SK-N-SH (cell line): ENCODE data around the gene CHD2. TPM values are rescaled to one million over a fixed set of nuclear protein-coding genes. Genes with fewer than 3 reads are reported as not detected.

Experiments used
- CTCF ChIA-PET: fragments of 300-600, 350-600 bp; formaldehyde crosslinking; extraction: SDS; loops from one replicate; lab custom pipeline; 2021; lab: Yijun Ruan, JAX
- POLR2A ChIA-PET: fragments of 350-600 bp; sonication (Branson Sonifier 250); formaldehyde crosslinking; extraction: SDS; loops from one replicate; lab custom pipeline; 2020; ENCODE audit warnings: antibody characterized with exemption, inconsistent platforms; lab: Yijun Ruan, JAX
- DNase-seq: peaks from one replicate; pipeline ENCODE4 v3.0.0; 2012
- H2AFZ ChIP-seq: fragments of 200-600 bp; sonication (generic); 2 replicates; pipeline ENCODE4 v1.8.1; 2016; ENCODE audit warnings: antibody characterized with exemption, mild to moderate bottlenecking, low read depth
- H3F3A ChIP-seq: fragments of 200-600 bp; sonication (generic); replicated peaks from 2 replicates; pipeline ENCODE3; 2016; ENCODE audit warnings: antibody characterized with exemption, mild to moderate bottlenecking; ENCODE audit not compliant: insufficient read depth
- H3K27ac ChIP-seq, 2 experiments: fragments of 200-500 bp in 1 of 2; fragments of 200-600 bp in 1 of 2; sonication (Bioruptor generic) in 1 of 2; sonication (generic), shearing (Covaris generic) in 1 of 2; 2 replicates each; pipeline versions ENCODE4 v1.5.1 to v1.6.1; 2014 to 2016; ENCODE audit warnings: low read depth in 2 of 2, inconsistent platforms in 1 of 2, low read length in 1 of 2, mild to moderate bottlenecking in 1 of 2, mixed read lengths in 1 of 2
- H3K27me3 ChIP-seq: fragments of 200-600 bp; sonication (generic), shearing (Covaris generic); 2 replicates; pipeline ENCODE4 v1.6.1; 2016; ENCODE audit warnings: mixed run types; ENCODE audit not compliant: insufficient read depth
- H3K36me3 ChIP-seq, 2 experiments: fragments of 200-500 bp in 1 of 2; fragments of 200-600 bp in 1 of 2; sonication (Bioruptor generic) in 1 of 2; sonication (generic) in 1 of 2; replicated peaks in 1 of 2; 2 replicates each; pipeline versions ENCODE3 to v1.5.1; 2014 to 2016; ENCODE audit warnings: low read length in 1 of 2, mild to moderate bottlenecking in 1 of 2; ENCODE audit not compliant: insufficient read depth in 2 of 2, control insufficient read depth in 1 of 2
- H3K4me1 ChIP-seq, 2 experiments: fragments of 200-500 bp in 1 of 2; fragments of 200-600 bp in 1 of 2; sonication (Bioruptor generic) in 1 of 2; sonication (generic), shearing (Covaris generic) in 1 of 2; 2 replicates each; pipeline versions ENCODE4 v1.5.1 to v1.6.1; 2014 to 2016; ENCODE audit warnings: low read depth in 1 of 2, low read length in 1 of 2, mixed run types in 1 of 2; ENCODE audit not compliant: insufficient read depth in 2 of 2, control insufficient read depth in 1 of 2
- H3K4me2 ChIP-seq: fragments of 200-600 bp; sonication (generic), shearing (Covaris generic); 2 replicates; pipeline ENCODE4 v1.6.1; 2017; ENCODE audit warnings: mixed run types
- H3K4me3 ChIP-seq, 2 experiments: fragments of 200-500 bp in 1 of 2; fragments of 200-600 bp in 1 of 2; sonication (Bioruptor generic) in 1 of 2; sonication (generic), shearing (Covaris generic) in 1 of 2; 2 replicates each; pipeline versions ENCODE4 v1.5.1 to v1.8.1; 2014 to 2016; ENCODE audit warnings: low read depth in 2 of 2, inconsistent platforms in 1 of 2, low read length in 1 of 2, mild to moderate bottlenecking in 1 of 2, mixed read lengths in 1 of 2, moderate library complexity in 1 of 2
- H3K79me2 ChIP-seq: fragments of 200-600 bp; sonication (generic); 2 replicates; pipeline ENCODE4 v1.8.1; 2017; ENCODE audit warnings: mild to moderate bottlenecking; ENCODE audit not compliant: insufficient read depth
- H3K9ac ChIP-seq: fragments of 200-600 bp; sonication (generic); 2 replicates; pipeline ENCODE4 v1.6.1; 2017; ENCODE audit warnings: mixed run types
- H3K9me2 ChIP-seq: fragments of 200-600 bp; sonication (generic); 2 replicates; pipeline ENCODE4 v1.6.1; 2017; ENCODE audit warnings: mixed run types
- H3K9me3 ChIP-seq: fragments of 200-600 bp; sonication (generic); 2 replicates; pipeline ENCODE4 v1.6.1; 2017; ENCODE audit warnings: mixed run types, mild to moderate bottlenecking, moderate library complexity
- H4K20me1 ChIP-seq: fragments of 200-600 bp; sonication (generic); 2 replicates; pipeline ENCODE4 v1.6.1; 2017; ENCODE audit warnings: mild to moderate bottlenecking, mixed run types; ENCODE audit not compliant: insufficient read depth
- CHD2 ChIP-seq: fragments of 150-350 bp; IDR thresholded peaks from 2 replicates; pipeline ENCODE4 v1.6.1; 2018; ENCODE audit warnings: low read length; ENCODE audit not compliant: partially characterized antibody
- EP300 ChIP-seq, 2 experiments: IDR thresholded peaks; 2 replicates each; pipeline versions ENCODE4 v1.4.0 to v1.6.1; 2012; ENCODE audit warnings: borderline replicate concordance in 1 of 2, low read depth in 1 of 2, low read length in 1 of 2
- FOXJ3 ChIP-seq: sonication (generic); formaldehyde crosslinking; IDR thresholded peaks from 2 replicates; pipeline ENCODE4 v1.5.1; 2020; ENCODE audit warnings: mild to moderate bottlenecking, missing genetic modification reagents
- FOXM1 ChIP-seq: IDR thresholded peaks from 2 replicates; pipeline ENCODE4 v1.4.0; 2012; ENCODE audit warnings: low read depth, mild to moderate bottlenecking
- GABPA ChIP-seq: IDR thresholded peaks from 2 replicates; pipeline ENCODE4 v1.4.0; 2012; ENCODE audit warnings: low read depth, mild to moderate bottlenecking
- GATA2 ChIP-seq: sonication (generic); formaldehyde crosslinking; IDR thresholded peaks from 2 replicates; pipeline ENCODE4 v1.5.0; 2020; ENCODE audit warnings: mild to moderate bottlenecking, missing genetic modification reagents
- JUND ChIP-seq: IDR thresholded peaks from 2 replicates; pipeline ENCODE4 v1.4.0; 2012
- NRF1 ChIP-seq: IDR thresholded peaks from 2 replicates; pipeline ENCODE4 v1.6.1; 2012; ENCODE audit warnings: low read depth, mild to moderate bottlenecking, low read length
- RAD21 ChIP-seq: IDR thresholded peaks from 2 replicates; pipeline ENCODE4 v1.6.1; 2012; ENCODE audit warnings: mild to moderate bottlenecking, low read length
- TCF12 ChIP-seq: IDR thresholded peaks from 2 replicates; pipeline ENCODE4 v1.4.0; 2012
- WGBS: methylation state at CpG from one replicate; pipeline ENCODE4 v1.1.6; 2017; ENCODE audit warnings: low lambda C conversion rate; 5-methylcytosine and 5-hydroxymethylcytosine counted together
- polyA plus RNA-seq, 3 experiments: library from polyadenylated mRNA; depleted of rRNA; stranded (reverse); fragments of >200 nt; gene quantifications; 2 replicates each; pipeline ENCODE4 v1.2.3, GENCODE V29; 2012
- TF ChIP-seq, protein P1 (sequence below): IDR thresholded peaks from 2 replicates; pipeline ENCODE4 v1.4.0; 2012; ENCODE audit warnings: low read depth, borderline replicate concordance
- TF ChIP-seq, protein P2 (sequence below): IDR thresholded peaks from 2 replicates; pipeline ENCODE4 v1.4.0; 2012; ENCODE audit warnings: low read depth

The CHD2 gene
- polyA plus RNA-seq, 1 of the 3 experiments (the other 2 are of a cell fraction), result 25.3 TPM

DNA sequence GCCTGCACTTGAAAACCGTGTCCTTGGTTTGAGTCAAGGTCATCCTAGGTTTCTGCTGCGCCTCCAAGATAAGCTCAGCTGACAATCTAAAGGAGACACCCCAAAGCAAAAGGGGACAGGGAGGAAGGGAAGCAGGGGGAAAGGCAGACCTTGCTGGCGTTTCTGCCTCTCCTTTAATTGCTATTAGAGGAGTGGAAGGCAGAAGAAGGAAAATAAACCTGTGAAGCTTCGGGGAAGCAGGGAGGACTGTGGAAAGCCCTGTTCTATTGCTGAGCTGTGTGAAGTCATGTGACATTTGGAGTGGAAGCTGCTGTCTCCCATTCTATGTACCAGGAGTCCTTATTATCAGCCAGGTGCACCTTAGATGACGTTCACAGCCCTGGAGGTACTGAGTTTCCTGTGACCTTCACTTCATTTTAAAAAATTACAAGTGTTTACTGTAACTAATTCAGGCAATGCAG is 21.5 kb upstream of the CHD2 start:
- H3K4me3 ChIP-seq, result no peak overlapping the region
- 85% methylated on average over 5 of the region's 5 CpGs for WGBS
- H4K20me1 ChIP-seq, result no peaks in the 10 kb centered on the region; the same call in 1 of the 2 replicates
- H2AFZ ChIP-seq, result no peak overlapping the region
- ChIA-PET POLR2A (no interaction called here), CTCF (interaction anchor here (0.7 to 2.1 kb wide), 3 partner anchors 9 to 69 kb away, joined by 3 to 4 read pairs (median 3); no protein-coding TSS in a partner anchor)
- no peak overlapping the region for H3K27ac ChIP-seq
- H3K4me2 ChIP-seq, result no peak overlapping the region
- no peaks in the 10 kb centered on the region for H3K9me3 ChIP-seq
- peaks cover 8% of the 10 kb centered on the region for H3K79me2 ChIP-seq
- no peak for TF ChIP-seq FOXJ3 (CRISPR knock-in tag)
- no peak for TF ChIP-seq NRF1
- no peak for TF ChIP-seq RAD21
- TF ChIP-seq GABPA, result no peak
- TF ChIP-seq TCF12, result no peak
- TF ChIP-seq, protein P1, sequence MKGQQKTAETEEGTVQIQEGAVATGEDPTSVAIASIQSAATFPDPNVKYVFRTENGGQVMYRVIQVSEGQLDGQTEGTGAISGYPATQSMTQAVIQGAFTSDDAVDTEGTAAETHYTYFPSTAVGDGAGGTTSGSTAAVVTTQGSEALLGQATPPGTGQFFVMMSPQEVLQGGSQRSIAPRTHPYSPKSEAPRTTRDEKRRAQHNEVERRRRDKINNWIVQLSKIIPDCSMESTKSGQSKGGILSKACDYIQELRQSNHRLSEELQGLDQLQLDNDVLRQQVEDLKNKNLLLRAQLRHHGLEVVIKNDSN, result no peak
- TF ChIP-seq GATA2 (CRISPR knock-in tag), result no peak
- no peak for TF ChIP-seq JUND
- TF ChIP-seq, protein P2, sequence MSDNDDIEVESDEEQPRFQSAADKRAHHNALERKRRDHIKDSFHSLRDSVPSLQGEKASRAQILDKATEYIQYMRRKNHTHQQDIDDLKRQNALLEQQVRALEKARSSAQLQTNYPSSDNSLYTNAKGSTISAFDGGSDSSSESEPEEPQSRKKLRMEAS, result no peak
- no peak for TF ChIP-seq CHD2
- H3K9ac ChIP-seq, result no peak overlapping the region
- H3K9me2 ChIP-seq, result no peaks in the 10 kb centered on the region
- no peaks in the 10 kb centered on the region for H3F3A ChIP-seq
- peaks cover 0 to 3% of the 10 kb centered on the region in 2 experiments for H3K36me3 ChIP-seq
- DNase-seq, result no peak
- H3K4me1 ChIP-seq, result peaks cover 4 to 5% of the 10 kb centered on the region in 2 experiments; a peak in 2 of 4 replicates
- no peaks in the 10 kb centered on the region for H3K27me3 ChIP-seq

DNA sequence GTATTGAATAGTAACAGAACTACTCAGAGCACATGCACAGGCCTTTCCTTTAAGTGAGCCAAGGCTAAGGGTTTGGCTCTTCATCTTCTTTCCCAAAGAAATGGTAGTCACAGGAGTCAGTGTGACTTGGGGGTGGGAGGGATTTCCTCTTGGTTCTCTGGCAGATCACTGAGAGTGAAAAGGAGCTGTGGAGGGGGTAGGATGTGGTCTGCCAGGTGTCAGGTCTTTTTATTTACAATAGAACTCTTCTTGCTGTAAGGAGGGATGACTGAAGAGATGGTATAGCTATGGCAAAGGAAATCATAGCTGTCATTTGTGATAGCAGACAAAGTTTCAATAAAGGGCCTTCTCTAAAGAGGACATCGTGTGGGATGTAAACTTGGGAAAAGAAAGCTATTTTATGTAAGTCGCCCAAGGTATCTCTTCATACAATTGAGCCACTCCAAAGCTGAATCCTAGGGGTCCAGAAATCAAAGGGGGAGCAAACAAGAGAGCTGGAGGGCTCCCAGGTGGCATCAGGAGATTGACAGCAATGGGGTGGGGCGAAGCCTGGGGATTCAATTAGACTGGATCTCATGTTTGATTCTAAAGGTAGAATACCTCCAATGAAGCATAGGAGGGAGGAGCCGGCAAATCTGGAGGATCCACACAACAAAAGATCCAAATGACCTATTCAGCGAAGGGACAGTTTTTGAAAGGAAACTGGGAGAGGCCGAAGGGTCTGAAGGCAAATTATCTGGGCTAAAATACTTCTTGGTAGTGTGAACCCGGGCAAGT is 20.0 kb upstream of the CHD2 start:
- POLR2A ChIA-PET, result interaction anchor here (4.5 kb wide), 1 partner anchor 49 kb away, joined by 50 read pairs; no protein-coding TSS in a partner anchor
- no peaks in the 10 kb centered on the region for H3F3A ChIP-seq
- TF ChIP-seq, protein P2, result no peak
- no peak for TF ChIP-seq EP300 (IDR thresholded peaks at IDR 0.05; ENCODE audit: borderline replicate concordance in 1 of 2, low read depth in 1 of 2, low read length in 1 of 2)
- TF ChIP-seq RAD21, result no peak
- TF ChIP-seq NRF1, result no peak
- TF ChIP-seq, protein P1, result no peak
- TF ChIP-seq FOXM1, result no peak
- TF ChIP-seq CHD2, result no peak
- TF ChIP-seq, all 33 proteins: peak for 0
- no peaks in the 10 kb centered on the region for H3K9me3 ChIP-seq
- peaks cover 10% of the 10 kb centered on the region; the same call in 1 of the 2 replicates for H4K20me1 ChIP-seq
- H3K4me3 ChIP-seq, result no peak overlapping the region
- no peaks in the 10 kb centered on the region for H3K9me2 ChIP-seq
- 92% methylated on average over 7 of the region's 7 CpGs for WGBS
- H2AFZ ChIP-seq, result no peak overlapping the region; the same call in none of the 2 replicates
- CTCF ChIA-PET, result interaction anchor here (0.8 to 2.1 kb wide), 2 partner anchors 10 to 71 kb away, joined by 4 read pairs; no protein-coding TSS in a partner anchor
- no peak overlapping the region for H3K27ac ChIP-seq
- H3K27me3 ChIP-seq, result no peaks in the 10 kb centered on the region
- no peak overlapping the region for H3K9ac ChIP-seq
- no peak for DNase-seq
- peaks cover 23% of the 10 kb centered on the region for H3K79me2 ChIP-seq
- H3K4me2 ChIP-seq, result no peak overlapping the region
- H3K4me1 ChIP-seq, result peaks cover 4 to 5% of the 10 kb centered on the region in 2 experiments; a peak in 2 of 4 replicates
- peaks cover 2 to 12% of the 10 kb centered on the region in 2 experiments for H3K36me3 ChIP-seq
